ENCODE measurements around the gene ROR1. TPM values are rescaled to one million over a fixed set of nuclear protein-coding genes. Genes with fewer than 3 reads are reported as not detected.

Gene ROR1
- total and polyA plus RNA-seq, 2 of the 13 experiments (the other 11 are each of a cell fraction or from before 2014, with no cell fraction given), result 0.58 to 2.3 TPM

- H3K36me3 ChIP-seq (replicated peaks in 1 of 2; ENCODE audit: control insufficient read depth in 1 of 2, insufficient read depth in 2 of 2, low read length in 2 of 2), result no peaks in the 10 kb centered on the region
- H3K9me3 ChIP-seq (ENCODE audit: low read length), result no peaks in the 10 kb centered on the region
- no peak overlapping the region for H2AFZ ChIP-seq (ENCODE audit: low read length)
- in situ Hi-C loops (cut with HindIII; ENCODE audit: extremely low pct_ligation_motif_present, low pct_unique_long_range_greater_than_20kb), result no loop called here
- WGBS (ENCODE audit: low lambda C conversion rate), result 39% methylated on average over 2 of the region's 2 CpGs
- no peaks in the 10 kb centered on the region for H4K20me1 ChIP-seq (ENCODE audit: insufficient read depth, low read length)
- TF ChIP-seq NR3C1 (CRISPR knock-in tag; IDR thresholded peaks at IDR 0.05) (no peak), TAF1 (CRISPR knock-in tag; IDR thresholded peaks at IDR 0.05) (no peak), AGO1 (IDR thresholded peaks at IDR 0.05; ENCODE audit: low read depth, low read length, poor library complexity, severe bottlenecking) (no peak), ZNF572 (CRISPR knock-in tag; IDR thresholded peaks at IDR 0.05) (no peak)
- TF ChIP-seq, protein P1, sequence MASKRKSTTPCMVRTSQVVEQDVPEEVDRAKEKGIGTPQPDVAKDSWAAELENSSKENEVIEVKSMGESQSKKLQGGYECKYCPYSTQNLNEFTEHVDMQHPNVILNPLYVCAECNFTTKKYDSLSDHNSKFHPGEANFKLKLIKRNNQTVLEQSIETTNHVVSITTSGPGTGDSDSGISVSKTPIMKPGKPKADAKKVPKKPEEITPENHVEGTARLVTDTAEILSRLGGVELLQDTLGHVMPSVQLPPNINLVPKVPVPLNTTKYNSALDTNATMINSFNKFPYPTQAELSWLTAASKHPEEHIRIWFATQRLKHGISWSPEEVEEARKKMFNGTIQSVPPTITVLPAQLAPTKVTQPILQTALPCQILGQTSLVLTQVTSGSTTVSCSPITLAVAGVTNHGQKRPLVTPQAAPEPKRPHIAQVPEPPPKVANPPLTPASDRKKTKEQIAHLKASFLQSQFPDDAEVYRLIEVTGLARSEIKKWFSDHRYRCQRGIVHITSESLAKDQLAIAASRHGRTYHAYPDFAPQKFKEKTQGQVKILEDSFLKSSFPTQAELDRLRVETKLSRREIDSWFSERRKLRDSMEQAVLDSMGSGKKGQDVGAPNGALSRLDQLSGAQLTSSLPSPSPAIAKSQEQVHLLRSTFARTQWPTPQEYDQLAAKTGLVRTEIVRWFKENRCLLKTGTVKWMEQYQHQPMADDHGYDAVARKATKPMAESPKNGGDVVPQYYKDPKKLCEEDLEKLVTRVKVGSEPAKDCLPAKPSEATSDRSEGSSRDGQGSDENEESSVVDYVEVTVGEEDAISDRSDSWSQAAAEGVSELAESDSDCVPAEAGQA (IDR thresholded peaks at IDR 0.05; ENCODE audit: low read depth), result no peak
- TF ChIP-seq, protein P1 (CRISPR knock-in tag; IDR thresholded peaks at IDR 0.05; ENCODE audit: borderline replicate concordance), result no peak
- TF ChIP-seq, protein P2, sequence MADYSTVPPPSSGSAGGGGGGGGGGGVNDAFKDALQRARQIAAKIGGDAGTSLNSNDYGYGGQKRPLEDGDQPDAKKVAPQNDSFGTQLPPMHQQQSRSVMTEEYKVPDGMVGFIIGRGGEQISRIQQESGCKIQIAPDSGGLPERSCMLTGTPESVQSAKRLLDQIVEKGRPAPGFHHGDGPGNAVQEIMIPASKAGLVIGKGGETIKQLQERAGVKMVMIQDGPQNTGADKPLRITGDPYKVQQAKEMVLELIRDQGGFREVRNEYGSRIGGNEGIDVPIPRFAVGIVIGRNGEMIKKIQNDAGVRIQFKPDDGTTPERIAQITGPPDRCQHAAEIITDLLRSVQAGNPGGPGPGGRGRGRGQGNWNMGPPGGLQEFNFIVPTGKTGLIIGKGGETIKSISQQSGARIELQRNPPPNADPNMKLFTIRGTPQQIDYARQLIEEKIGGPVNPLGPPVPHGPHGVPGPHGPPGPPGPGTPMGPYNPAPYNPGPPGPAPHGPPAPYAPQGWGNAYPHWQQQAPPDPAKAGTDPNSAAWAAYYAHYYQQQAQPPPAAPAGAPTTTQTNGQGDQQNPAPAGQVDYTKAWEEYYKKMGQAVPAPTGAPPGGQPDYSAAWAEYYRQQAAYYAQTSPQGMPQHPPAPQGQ (CRISPR knock-in tag; IDR thresholded peaks at IDR 0.05; ENCODE audit: borderline replicate concordance), result no peak
- peaks cover 17% of the 10 kb centered on the region for H3K4me1 ChIP-seq (ENCODE audit: insufficient read depth, low read length)
- no peak for DNase-seq (ENCODE audit: low spot score)
- intact Hi-C loops (cut with micrococcal nuclease; ENCODE audit: unreplicated experiment), result no loop called here
- H3K27me3 ChIP-seq (ENCODE audit: control insufficient read depth in 1 of 2, insufficient read depth in 2 of 2, low read length in 2 of 2), result no peaks in the 10 kb centered on the region
- ATAC-seq, result no peak
- no peak overlapping the region for H3K27ac ChIP-seq (ENCODE audit: extremely low read length, insufficient read depth, low read length)
- ChIA-PET CTCF (ENCODE audit: low intra/inter-chr PET ratio, low total read pairs) (no interaction called here), POLR2A (no interaction called here)
- no peak overlapping the region for H3K4me2 ChIP-seq (ENCODE audit: low read depth, low read length)
- no peak for FAIRE-seq
- H3K4me3 ChIP-seq (replicated peaks in 1 of 3; ENCODE audit: insufficient read depth in 1 of 3, low read depth in 2 of 3, low read length in 3 of 3), result no peak overlapping the region
- no peaks in the 10 kb centered on the region for H3K79me2 ChIP-seq (ENCODE audit: insufficient read depth, low read length)
- H3K9ac ChIP-seq (ENCODE audit: insufficient read depth, low read depth, low read length), result no peak overlapping the region
- BruUV-seq (replicated peaks), result no TSS peak
Measured at GRCh38 chr1:63782982-63783381, 9.2 kb downstream of the ROR1 start.

Measured in HepG2 (cell line).